DLD1 (cell line): Measurements from ENCODE around the gene HERC3.
"Not testable (repeated sequence)": the region's sequence is repeated elsewhere in the genome, so short reads cannot be mapped to it uniquely, and the experiment has no call there.

Experiments used
- in situ Hi-C: cut with HindIII; loops from 2 replicates; pipeline ENCODE4 v1.10.0; 2017; ENCODE audit warnings: low sequenced_read_pairs

HERC3 gene

GRCh38 chr4:88606832-88607231 is 14.6 kb downstream of the HERC3 start:
- in situ Hi-C loops: no loop called here

- in situ Hi-C loops: no loop called here
Measured at GRCh38 chr4:88609387-88609786, 17.1 kb downstream of the HERC3 start.

GRCh38 chr4:88609794-88610193 is 17.5 kb downstream of the HERC3 start:
- in situ Hi-C loops: not testable (repeated sequence)

GRCh38 chr4:88610771-88611170 is 18.5 kb downstream of the HERC3 start:
- in situ Hi-C loops: no loop called here

GRCh38 chr4:88613417-88613875 is 21.2 kb downstream of the HERC3 start:
- in situ Hi-C loops: no loop called here

- in situ Hi-C loops: no loop called here
Measured at GRCh38 chr4:88614058-88614457, 21.8 kb downstream of the HERC3 start.

- in situ Hi-C loops: no loop called here
Measured at GRCh38 chr4:88616275-88617150, 24.2 kb downstream of the HERC3 start.

- in situ Hi-C loops: no loop called here
Measured at GRCh38 chr4:88618782-88619485, 26.7 kb downstream of the HERC3 start.

GRCh38 chr4:88619971-88620370 is 27.7 kb downstream of the HERC3 start:
- in situ Hi-C loops: no loop called here

- in situ Hi-C loops: no loop called here
Measured at GRCh38 chr4:88621763-88622327, 29.6 kb downstream of the HERC3 start.

GRCh38 chr4:88623097-88623496 is 30.8 kb downstream of the HERC3 start:
- in situ Hi-C loops: no loop called here

GRCh38 chr4:88628746-88629145 is 36.5 kb downstream of the HERC3 start:
- in situ Hi-C loops: no loop called here

GRCh38 chr4:88629826-88630225 is 37.5 kb downstream of the HERC3 start:
- in situ Hi-C loops: no loop called here

GRCh38 chr4:88630756-88631155 is 38.5 kb downstream of the HERC3 start:
- in situ Hi-C loops: no loop called here

GRCh38 chr4:88643932-88644331 is 51.7 kb downstream of the HERC3 start:
- in situ Hi-C loops: no loop called here

- in situ Hi-C loops: no loop called here
Measured at GRCh38 chr4:88645994-88646393, 53.7 kb downstream of the HERC3 start.

GRCh38 chr4:88646528-88647280 is 54.4 kb downstream of the HERC3 start:
- in situ Hi-C loops: no loop called here

- in situ Hi-C loops: no loop called here
Measured at GRCh38 chr4:88649716-88650115, 57.4 kb downstream of the HERC3 start.

GRCh38 chr4:88653371-88653946 is 61.2 kb downstream of the HERC3 start:
- in situ Hi-C loops: no loop called here

- in situ Hi-C loops: no loop called here
Measured at GRCh38 chr4:88655226-88655625, 62.9 kb downstream of the HERC3 start.
